Activated CD4-positive, alpha-beta T cell treated with anti-CD3 and anti-CD28 coated beads for 36 hours (primary cell): ENCODE measurements around the gene FOXJ1. TPM values are rescaled to one million over a fixed set of nuclear protein-coding genes. Genes with fewer than 3 reads are reported as not detected.

Experiments used
- ATAC-seq: fragments of 200-7000 bp; cut with Tn5 transposase; one replicate; pipeline ENCODE4 v1.10.0; 2021; ENCODE audit warnings: mild to moderate bottlenecking, moderate library complexity
- CTCF ChIA-PET: fragments of 350-600 bp; sonication (Branson Sonifier 250); formaldehyde crosslinking; loops from one replicate; lab custom pipeline; 2021; ENCODE audit warnings: antibody characterized with exemption; lab: Charles Lee
- POLR2A ChIA-PET: fragments of 350-600 bp; sonication (Branson Sonifier 250); formaldehyde crosslinking; loops from one replicate; lab custom pipeline; 2021; ENCODE audit warnings: antibody characterized with exemption, inconsistent platforms; lab: Charles Lee
- DNase-seq: peaks from one replicate; pipeline ENCODE4 v3.0.0-alpha.2; 2020
- H3K27ac Mint-ChIP-seq: one replicate; pipeline ENCODE4 v1.8.0; 2021; ENCODE audit warnings: mixed read lengths
- H3K27me3 Mint-ChIP-seq: one replicate; pipeline ENCODE4 v1.8.0; 2021; ENCODE audit warnings: mixed read lengths
- H3K36me3 Mint-ChIP-seq: one replicate; pipeline ENCODE4 v1.8.0; 2021; ENCODE audit warnings: low read depth, mixed read lengths
- H3K4me1 Mint-ChIP-seq: one replicate; pipeline ENCODE4 v1.8.0; 2021; ENCODE audit warnings: mixed read lengths
- H3K4me3 Mint-ChIP-seq: one replicate; pipeline ENCODE4 v1.8.0; 2021; ENCODE audit warnings: mild to moderate bottlenecking, moderate library complexity, mixed read lengths
- H3K9me3 Mint-ChIP-seq: one replicate; pipeline ENCODE4 v1.8.0; 2021; ENCODE audit warnings: low read depth, mixed read lengths
- intact Hi-C, 2 experiments: fragments of 100-400 bp; cut with DNase I in 1 of 2; cut with micrococcal nuclease in 1 of 2; formaldehyde crosslinking; loops; one replicate each; pipeline versions ENCODE4 v1.14.2 to v1.15.1; 2022 to 2024; cut with DNase I, micrococcal nuclease
- total RNA-seq, 2 experiments: library from RNA; stranded (reverse); gene quantifications; one replicate each; pipeline ENCODE4 v1.2.3, GENCODE V29; 2021

The FOXJ1 gene
- total RNA-seq, 2 experiments from 2014 or later, result 0.47 to 0.53 TPM

DNA sequence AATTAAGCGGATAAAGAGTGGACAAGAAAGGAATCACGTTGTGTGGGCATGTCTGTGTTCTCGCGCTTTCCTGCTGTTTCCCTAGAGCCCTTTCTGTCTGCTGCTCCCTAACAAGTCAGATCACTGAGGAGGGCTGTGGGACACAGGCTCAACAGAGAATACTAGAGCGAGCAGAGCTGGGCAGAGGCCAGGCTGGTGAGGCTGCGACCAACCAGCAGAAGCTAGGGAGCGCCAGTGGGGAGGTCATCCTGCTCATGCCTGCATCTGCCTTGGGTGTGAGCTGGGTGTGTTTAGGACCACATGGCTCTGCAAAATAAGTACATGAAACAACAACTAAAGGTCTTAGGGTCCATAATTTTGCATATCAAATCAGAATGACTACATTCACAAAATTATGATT, 11.5 kb upstream of the FOXJ1 start:
- H3K27ac Mint-ChIP-seq, result peak overlapping the region; percentile 15

DNA sequence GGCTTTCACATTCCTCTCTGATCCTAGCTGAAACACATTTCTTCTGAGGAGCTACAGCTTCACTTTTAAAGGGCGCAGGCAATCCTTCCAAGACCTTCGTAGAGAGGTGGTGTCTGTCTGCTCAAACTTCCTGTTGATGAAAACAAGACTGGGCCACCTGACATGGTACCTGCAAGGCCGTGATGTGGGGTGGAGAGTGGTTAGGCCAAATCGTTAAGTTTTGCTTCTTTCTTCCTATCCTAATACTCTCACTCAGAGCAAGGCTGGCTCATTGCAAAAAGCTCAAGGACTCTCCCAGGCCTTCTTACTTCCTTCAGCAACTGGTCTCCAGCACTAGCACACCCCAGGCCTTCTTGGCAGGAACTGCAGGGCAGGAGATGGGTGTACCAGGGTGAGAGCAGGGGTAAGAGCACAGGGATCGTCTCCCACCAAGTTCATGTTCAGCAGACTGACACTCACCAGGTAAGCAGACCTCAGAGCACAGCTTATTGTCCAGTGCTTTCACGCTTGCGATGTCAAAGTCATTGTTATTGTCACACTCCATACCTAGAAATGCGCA, 10.9 kb upstream of the FOXJ1 start:
- no peaks in the 10 kb centered on the region for H3K9me3 Mint-ChIP-seq
- POLR2A ChIA-PET, result no interaction called here
- DNase-seq (no peak), ATAC-seq (no peak)
- H3K36me3 Mint-ChIP-seq, result peaks cover 28% of the 10 kb centered on the region
- intact Hi-C loops, result no loop called here
- no peaks in the 10 kb centered on the region for H3K27me3 Mint-ChIP-seq
- H3K27ac Mint-ChIP-seq, result no peak overlapping the region
- H3K4me3 Mint-ChIP-seq, result no peak overlapping the region
- peaks cover 39% of the 10 kb centered on the region for H3K4me1 Mint-ChIP-seq
- CTCF ChIA-PET, result interaction anchor here (0.6 to 4.7 kb wide), 6 partner anchors 18 to 138 kb away, joined by 3 to 24 read pairs (median 5); no protein-coding TSS in a partner anchor

More for the DNA sequence above, 11.5 kb upstream of the FOXJ1 start:
- no peak overlapping the region for H3K4me3 Mint-ChIP-seq
- DNase-seq (no peak), ATAC-seq (no peak)
- ChIA-PET POLR2A (interaction anchor here (0.6 kb wide), 1 partner anchor 469 kb away, joined by 3 read pairs; no protein-coding TSS in a partner anchor), CTCF (interaction anchor here (0.6 to 4.7 kb wide), 5 partner anchors 19 to 139 kb away, joined by 3 to 24 read pairs (median 5); no protein-coding TSS in a partner anchor)
- no peaks in the 10 kb centered on the region for H3K27me3 Mint-ChIP-seq
- no peaks in the 10 kb centered on the region for H3K9me3 Mint-ChIP-seq
- peaks cover 31% of the 10 kb centered on the region for H3K36me3 Mint-ChIP-seq
- H3K4me1 Mint-ChIP-seq, result peaks cover 37% of the 10 kb centered on the region
- intact Hi-C loops, result no loop called here

- H3K27me3 Mint-ChIP-seq, result no peaks in the 10 kb centered on the region
- DNase-seq, result no peak
- H3K4me1 Mint-ChIP-seq, result peaks cover 44% of the 10 kb centered on the region
- CTCF ChIA-PET, result interaction anchor here (0.7 to 4.7 kb wide), 5 partner anchors 17 to 149 kb away, joined by 3 to 24 read pairs (median 5); no protein-coding TSS in a partner anchor
- ATAC-seq, result no peak
- no peaks in the 10 kb centered on the region for H3K9me3 Mint-ChIP-seq
- H3K4me3 Mint-ChIP-seq, result no peak overlapping the region
- H3K36me3 Mint-ChIP-seq, result peaks cover 25% of the 10 kb centered on the region
- intact Hi-C loops, result no loop called here
- H3K27ac Mint-ChIP-seq, result no peak overlapping the region
- POLR2A ChIA-PET, result no interaction called here
These were observed 9.9 kb upstream of the FOXJ1 start for GRCh38 chr17:76150712-76151622.

GRCh38 chr17:76149214-76149613, 8.2 kb upstream of the FOXJ1 start:
- Mint-ChIP-seq H3K27ac (no peak overlapping the region), H3K27me3 (no peaks in the 10 kb centered on the region), H3K4me3 (no peak overlapping the region), H3K9me3 (no peaks in the 10 kb centered on the region), H3K36me3 (peaks cover 23% of the 10 kb centered on the region), H3K4me1 (peaks cover 58% of the 10 kb centered on the region)
- DNase-seq (no peak), ATAC-seq (no peak)
- CTCF ChIA-PET, result interaction anchor here (0.9 kb wide), 2 partner anchors 33 to 124 kb away, joined by 3 read pairs; no protein-coding TSS in a partner anchor
- POLR2A ChIA-PET, result no interaction called here
- intact Hi-C loops, result no loop called here

DNA sequence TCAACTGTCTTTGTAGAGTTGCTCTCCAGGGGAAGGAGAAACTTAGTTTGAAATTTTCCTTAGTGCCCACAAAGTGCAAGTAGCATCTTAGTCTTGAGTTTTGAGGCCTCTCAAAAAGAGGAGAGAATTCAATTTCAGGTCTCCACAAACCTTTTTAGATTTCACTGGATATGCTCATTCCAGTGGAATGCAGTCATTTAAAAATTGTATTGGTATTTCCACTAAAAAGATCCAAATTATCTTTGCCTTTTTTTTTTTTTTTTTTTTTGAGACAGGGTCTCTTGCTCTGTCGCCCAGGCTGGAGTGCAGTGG, 6.9 kb upstream of the FOXJ1 start:
- POLR2A ChIA-PET, result no interaction called here
- H3K4me1 Mint-ChIP-seq, result peaks cover 60% of the 10 kb centered on the region
- no peak overlapping the region for H3K4me3 Mint-ChIP-seq
- DNase-seq (no peak), ATAC-seq (no peak)
- no peak overlapping the region for H3K27ac Mint-ChIP-seq
- CTCF ChIA-PET, result no interaction called here
- H3K9me3 Mint-ChIP-seq, result no peaks in the 10 kb centered on the region
- peaks cover 23% of the 10 kb centered on the region for H3K36me3 Mint-ChIP-seq
- intact Hi-C loops, result no loop called here
- no peaks in the 10 kb centered on the region for H3K27me3 Mint-ChIP-seq

DNA sequence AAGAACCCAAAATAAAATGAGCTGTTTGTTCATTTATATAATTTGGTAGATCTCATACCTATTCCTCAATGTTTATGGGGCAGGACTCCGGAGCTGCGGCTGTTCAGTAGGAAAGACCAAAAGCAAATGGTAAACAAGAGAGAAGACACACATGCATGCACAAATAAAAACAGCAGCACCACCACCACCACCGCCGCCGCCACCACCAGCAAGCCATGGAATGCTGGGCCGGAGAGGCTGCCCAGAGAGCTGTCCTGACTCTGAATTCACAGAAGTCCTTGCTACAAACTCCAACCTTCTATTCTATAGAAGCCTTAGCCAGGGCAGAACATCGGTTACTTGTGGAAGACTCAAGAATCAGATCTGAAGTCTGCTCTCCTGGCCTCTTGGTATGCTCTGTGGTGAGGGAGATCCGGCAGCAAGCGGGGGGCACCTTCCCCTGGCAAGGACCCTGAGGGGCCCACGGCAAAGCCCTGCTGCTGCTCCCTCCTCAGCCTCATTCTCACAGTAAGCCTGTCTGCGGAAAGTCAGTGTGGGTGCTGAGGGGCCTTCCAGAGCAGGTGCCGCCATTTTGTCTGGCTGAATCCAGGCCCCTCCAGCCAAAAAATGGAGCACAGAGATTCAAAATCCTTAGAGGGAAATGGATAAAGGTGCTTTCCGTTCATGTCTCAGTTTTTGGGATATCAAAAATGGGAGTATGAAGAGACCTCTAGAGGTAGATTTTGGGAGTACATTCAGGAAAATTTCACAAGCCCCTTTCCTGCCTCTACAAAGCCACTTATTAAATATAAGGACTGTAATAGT, 6.4 kb upstream of the FOXJ1 start:
- H3K27ac Mint-ChIP-seq, result peak overlapping the region; percentile 25
- peaks cover 21% of the 10 kb centered on the region for H3K36me3 Mint-ChIP-seq
- H3K4me1 Mint-ChIP-seq, result peaks cover 60% of the 10 kb centered on the region
- intact Hi-C loops, result no loop called here
- no peak for ATAC-seq
- ChIA-PET POLR2A (no interaction called here), CTCF (interaction anchor here (1.4 to 7.0 kb wide), 4 partner anchors 21 to 251 kb away, joined by 5 to 29 read pairs (median 6); no protein-coding TSS in a partner anchor)
- no peaks in the 10 kb centered on the region for H3K27me3 Mint-ChIP-seq
- H3K9me3 Mint-ChIP-seq, result no peaks in the 10 kb centered on the region
- H3K4me3 Mint-ChIP-seq, result no peak overlapping the region
- DNase-seq, result no peak

DNA sequence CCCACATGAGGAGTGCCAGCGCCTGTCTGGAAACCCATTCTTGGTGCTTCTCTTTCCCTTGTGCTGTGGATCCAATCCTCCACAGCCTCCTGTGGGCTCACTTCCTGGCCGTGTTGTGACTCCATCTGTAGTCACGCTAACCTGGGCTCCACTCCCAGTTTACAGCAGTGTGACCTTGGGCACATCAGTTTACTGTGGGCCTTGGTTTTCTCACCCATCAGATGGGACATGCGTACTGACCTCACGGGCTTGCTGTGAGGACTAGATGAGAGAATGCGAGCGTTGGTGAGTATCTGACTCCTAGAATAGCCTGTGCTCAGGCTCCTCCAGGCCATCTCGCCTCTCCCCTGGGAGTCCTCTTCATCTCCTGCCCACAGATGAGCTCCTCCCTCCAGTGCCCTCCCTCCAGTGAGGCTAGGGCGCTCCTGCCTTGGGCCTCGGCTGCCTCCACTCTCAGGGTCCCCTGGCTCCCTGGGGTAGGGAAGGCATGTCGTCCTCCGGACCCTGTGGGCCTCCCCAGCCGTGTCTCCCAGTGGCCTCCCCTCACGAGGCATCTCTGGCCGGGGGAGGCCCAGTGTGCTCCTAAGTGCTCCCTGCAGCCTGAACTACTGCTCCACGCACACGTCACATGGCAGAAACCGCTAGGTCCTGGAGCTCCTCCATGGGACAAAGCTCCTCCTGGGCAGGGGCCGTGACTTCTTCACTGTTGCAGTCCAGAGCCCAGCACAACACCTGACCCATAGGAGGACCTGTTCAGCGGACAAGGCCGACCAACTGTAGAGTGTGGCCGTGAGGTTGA, 5.2 kb upstream of the FOXJ1 start:
- ATAC-seq (peak; percentile 31), DNase-seq (peak; percentile 37)
- CTCF ChIA-PET, result interaction anchor here (0.6 to 7.0 kb wide), 7 partner anchors 19 to 252 kb away, joined by 3 to 29 read pairs (median 5); no protein-coding TSS in a partner anchor
- peak overlapping the region; percentile 90 for H3K27ac Mint-ChIP-seq
- intact Hi-C loops, result no loop called here
- H3K36me3 Mint-ChIP-seq, result peaks cover 9% of the 10 kb centered on the region
- peaks cover 57% of the 10 kb centered on the region for H3K4me1 Mint-ChIP-seq
- no peaks in the 10 kb centered on the region for H3K9me3 Mint-ChIP-seq
- peak overlapping the region; percentile 26 for H3K4me3 Mint-ChIP-seq
- POLR2A ChIA-PET, result no interaction called here
- H3K27me3 Mint-ChIP-seq, result no peaks in the 10 kb centered on the region

GRCh38 chr17:76145231-76146052, 4.4 kb upstream of the FOXJ1 start:
- ATAC-seq, result peak; percentile 40
- POLR2A ChIA-PET, result no interaction called here
- CTCF ChIA-PET, result interaction anchor here (0.6 to 7.0 kb wide), 11 partner anchors 19 to 315 kb away, joined by 3 to 29 read pairs (median 3); no protein-coding TSS in a partner anchor
- Mint-ChIP-seq H3K4me3 (peak overlapping the region; percentile 26), H3K27me3 (peaks cover 2% of the 10 kb centered on the region), H3K27ac (peak overlapping the region; percentile 90), H3K36me3 (peaks cover 4% of the 10 kb centered on the region), H3K4me1 (peaks cover 55% of the 10 kb centered on the region), H3K9me3 (no peaks in the 10 kb centered on the region)
- peak; percentile 70 for DNase-seq
- intact Hi-C loops, result no loop called here

DNA sequence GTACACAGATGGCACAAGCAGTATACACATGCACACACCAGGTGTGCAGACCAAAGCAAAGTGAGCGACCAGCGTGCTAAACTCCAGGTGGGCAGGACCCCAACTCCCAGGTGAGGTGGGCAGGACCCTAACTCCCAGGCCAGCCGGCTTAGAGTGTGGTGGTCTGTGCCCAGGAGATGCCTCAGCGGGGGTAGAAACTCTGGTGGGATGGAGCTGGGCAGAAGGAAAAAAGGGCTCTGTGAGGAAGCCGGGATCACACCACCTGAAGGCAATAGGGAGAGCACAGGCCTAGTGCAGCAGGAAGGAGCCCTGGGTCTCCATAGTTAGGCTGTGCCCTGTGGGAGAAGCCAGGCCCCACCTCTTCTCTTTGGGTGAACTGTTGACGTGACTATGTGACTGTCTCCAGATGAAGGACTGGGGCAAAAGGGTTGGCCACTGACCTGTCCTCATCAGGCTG, 1.6 kb upstream of the FOXJ1 start:
- DNase-seq, result no peak
- Mint-ChIP-seq H3K4me3 (peak overlapping the region; percentile 5), H3K36me3 (no peaks in the 10 kb centered on the region)

More for the DNA sequence above, 1.6 kb upstream of the FOXJ1 start:
- H3K9me3 Mint-ChIP-seq, result no peaks in the 10 kb centered on the region
- intact Hi-C loops, result loop anchor here in 1 of 2 experiments (5.0 kb wide), 1 partner anchor 35 kb away; no protein-coding TSS in a partner anchor
- H3K4me1 Mint-ChIP-seq, result peaks cover 56% of the 10 kb centered on the region
- ChIA-PET CTCF (interaction anchor here (0.9 to 7.0 kb wide), 6 partner anchors 10 to 239 kb away, joined by 3 to 29 read pairs (median 4); no protein-coding TSS in a partner anchor), POLR2A (interaction anchor here (1.0 kb wide), 1 partner anchor 49 kb away, joined by 7 read pairs; no protein-coding TSS in a partner anchor)
- H3K27me3 Mint-ChIP-seq, result peaks cover 9% of the 10 kb centered on the region
- no peak for ATAC-seq
- H3K27ac Mint-ChIP-seq, result peak overlapping the region; percentile 34
